HG03280 (cell line): Measurements from ENCODE around the gene ADGRG7.

Experiments
- ATAC-seq: cut with Tn5 transposase; IDR thresholded peaks from one replicate; pipeline ENCODE4 v1.9.1; 2021; ENCODE audit warnings: mild to moderate bottlenecking, moderate library complexity; ENCODE audit not compliant: unreplicated experiment

ADGRG7 gene

GRCh38 chr3:100732435-100732834, 123.0 kb downstream of the ADGRG7 start:
- no peak for ATAC-seq

DNA sequence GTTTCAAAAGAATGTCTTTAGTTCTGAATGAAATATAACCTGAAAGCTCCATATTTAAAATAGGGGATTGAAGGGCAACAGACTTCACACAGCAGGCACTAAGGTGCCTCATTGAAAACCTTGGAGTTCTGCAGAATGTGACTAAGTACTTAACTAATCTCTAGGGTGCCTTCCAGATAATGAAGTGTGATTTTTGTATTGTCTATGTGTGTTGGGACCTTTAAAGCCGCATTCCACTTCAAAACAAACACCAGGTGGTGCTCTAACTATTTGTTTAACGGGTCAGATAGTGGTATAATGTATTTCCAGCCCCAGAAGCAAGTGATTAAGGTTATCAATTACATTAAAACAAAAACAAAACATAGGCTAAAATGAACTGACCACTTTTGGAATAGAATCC, 127.9 kb downstream of the ADGRG7 start:
- no peak for ATAC-seq

DNA sequence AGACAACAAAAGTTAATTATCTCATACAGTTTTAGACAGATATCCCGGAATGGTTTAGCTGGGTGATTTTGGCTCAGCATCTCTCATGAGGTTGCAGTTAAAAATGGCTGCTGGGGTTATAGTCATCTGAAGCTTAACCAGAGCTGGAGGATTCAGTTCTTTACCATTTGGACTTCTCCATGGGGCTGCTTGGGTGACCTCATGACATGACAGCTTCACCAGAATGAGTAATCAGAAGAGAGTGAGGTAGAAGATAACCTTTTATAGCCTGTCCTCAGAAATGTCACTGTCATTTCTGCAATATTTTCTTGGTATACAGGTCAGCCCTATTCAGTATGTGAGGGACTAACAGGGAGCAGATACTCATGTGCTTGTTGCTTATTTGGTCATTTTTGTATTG, 130.8 kb downstream of the ADGRG7 start:
- no peak for ATAC-seq

- ATAC-seq, result no peak
Measured at GRCh38 chr3:100743535-100743934, 134.1 kb downstream of the ADGRG7 start.

DNA sequence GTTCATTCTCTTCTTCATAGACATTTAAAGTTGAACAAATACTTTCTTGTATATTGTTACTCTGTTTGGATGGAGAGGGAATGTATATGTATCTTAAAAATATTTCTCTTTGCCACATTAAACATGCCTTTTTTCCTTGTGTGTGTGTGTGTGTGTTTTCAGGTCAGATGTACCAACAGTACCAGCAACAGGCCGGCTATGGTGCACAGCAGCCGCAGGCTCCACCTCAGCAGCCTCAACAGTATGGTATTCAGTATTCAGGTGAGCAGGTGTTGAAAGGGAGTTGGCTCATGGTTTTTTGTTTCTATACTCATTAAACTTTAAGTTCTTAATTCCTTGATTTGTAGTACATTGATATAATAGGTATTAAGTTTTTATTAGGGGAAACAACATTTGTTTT, 135.3 kb downstream of the ADGRG7 start:
- ATAC-seq, result no peak
